RKO (cell line): ENCODE measurements around the gene AHI1.

Experiments used
- DNase-seq: peaks from one replicate; pipeline ENCODE4 v3.0.0-alpha.2; 2016; ENCODE audit warnings: low spot score

AHI1 gene

GRCh38 chr6:135451617-135452190, 45.8 kb downstream of the AHI1 start:
- DNase-seq, result peak; percentile 59

DNA sequence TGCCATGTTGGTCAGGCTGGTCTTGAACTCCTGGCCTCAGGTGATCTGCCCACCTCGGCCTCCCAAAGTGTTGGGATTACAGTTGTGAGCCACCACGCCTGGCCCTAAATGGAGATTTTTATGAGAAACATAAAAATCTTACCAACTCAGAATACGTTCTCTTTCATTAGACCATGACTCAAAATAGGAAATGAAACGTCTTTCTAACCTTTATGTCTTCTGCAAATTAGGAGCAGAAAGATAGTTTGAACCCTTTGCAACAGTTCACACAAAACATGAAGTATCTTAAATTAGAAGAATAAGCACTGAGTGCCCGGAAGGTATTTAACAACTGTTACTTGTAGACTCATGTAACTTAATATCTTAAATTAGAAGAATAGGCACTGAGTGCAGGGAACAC, 48.3 kb downstream of the AHI1 start:
- DNase-seq, result no peak

DNA sequence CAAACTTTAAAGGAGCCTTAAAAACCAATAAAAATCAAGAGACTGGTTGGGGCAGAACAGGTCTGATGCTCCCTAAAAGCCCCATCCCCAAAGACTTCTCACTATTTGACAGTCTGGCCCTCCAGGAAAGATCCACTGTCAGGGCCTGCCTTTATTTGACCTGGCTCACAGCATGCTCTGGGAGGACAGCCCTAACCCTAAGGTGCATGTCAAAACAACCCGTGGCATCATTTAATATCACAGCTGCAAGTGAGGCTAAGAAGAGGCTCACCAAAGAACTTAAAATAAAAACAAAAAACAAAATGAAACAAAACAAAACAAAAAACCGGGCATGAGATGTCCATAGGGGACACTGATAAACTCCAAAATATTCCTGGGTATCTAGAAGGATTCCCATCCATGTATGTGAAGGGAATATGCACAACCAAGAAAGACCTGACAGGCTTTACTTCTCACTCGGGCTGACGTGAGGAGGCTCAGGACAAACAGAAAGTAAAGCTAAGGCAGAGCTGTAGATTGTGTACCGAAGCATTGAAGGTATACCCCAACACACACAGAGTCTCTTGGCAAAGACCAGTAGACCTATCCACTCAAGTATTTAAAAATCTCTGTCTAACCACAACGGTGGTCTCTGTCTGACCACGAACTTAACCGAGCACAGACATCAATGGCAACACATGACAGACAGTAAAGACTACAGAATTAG, 57.3 kb downstream of the AHI1 start:
- DNase-seq, result no peak

DNA sequence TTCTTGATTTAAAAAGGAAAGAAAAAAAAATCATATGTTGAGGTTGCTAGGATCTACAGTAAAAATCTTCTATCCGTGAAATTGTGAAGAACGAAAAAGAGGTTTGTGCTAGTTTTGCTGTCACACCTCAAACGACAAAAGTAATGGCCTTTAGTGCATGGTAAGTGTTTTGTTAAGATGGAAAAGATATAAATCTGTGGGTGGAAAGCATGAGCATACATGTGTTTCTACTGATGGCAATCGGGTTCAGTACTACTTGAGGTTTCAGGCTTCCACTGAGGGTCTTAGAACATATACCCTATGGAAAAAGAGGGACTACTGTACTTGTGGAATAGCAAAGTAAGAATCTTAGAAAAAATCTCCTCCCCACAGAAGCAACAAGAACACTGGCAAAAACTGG, 58.0 kb downstream of the AHI1 start:
- no peak for DNase-seq

DNA sequence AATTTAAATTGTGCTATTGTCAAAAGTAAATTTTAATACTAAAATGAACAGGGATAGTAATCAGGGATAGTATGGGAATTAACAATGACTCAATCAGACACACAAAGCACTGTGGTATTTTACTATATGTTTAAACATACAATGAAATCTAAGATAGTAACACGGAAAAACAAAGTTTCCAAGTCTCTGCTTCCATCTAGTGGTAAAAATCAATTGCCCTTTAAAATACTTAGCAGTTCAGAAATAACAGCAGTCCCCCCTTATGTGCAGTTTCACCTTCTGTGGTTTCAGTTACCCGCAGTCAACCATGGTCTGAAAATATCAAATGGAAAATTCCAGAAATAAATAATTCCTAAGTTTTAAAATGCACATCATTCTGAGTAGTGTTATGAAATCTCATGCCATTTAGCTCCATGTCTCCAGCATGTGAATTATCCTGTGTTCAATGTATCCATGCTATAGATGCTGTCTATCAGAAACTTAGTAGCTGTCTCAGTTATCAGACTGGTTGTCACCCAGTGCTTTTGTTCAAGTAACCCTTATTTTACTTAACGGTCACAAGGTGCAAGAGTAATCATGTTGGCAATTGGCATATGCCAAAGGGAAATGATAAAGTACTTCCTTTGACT, 58.5 kb downstream of the AHI1 start:
- DNase-seq, result peak; percentile 49

DNA sequence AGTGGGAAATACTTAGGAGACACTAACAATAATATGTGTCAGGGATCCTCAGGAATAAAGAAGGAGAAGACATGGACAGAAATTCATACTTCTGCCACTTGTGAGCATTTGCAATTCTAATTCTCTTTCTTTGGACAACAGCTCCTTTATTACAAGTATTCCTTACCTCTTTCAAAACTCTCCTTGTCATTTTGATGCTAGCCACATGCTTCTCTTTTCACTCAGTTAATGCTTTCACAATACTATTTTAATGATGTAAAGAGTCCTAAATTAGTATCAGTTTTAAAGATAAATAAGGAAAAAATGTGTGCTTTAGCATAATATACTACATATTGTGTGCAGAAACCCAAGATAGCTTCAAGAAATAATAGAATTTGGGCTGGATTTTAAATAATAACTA, 62.5 kb downstream of the AHI1 start:
- no peak for DNase-seq

GRCh38 chr6:135434095-135434494, 63.4 kb downstream of the AHI1 start:
- no peak for DNase-seq

DNA sequence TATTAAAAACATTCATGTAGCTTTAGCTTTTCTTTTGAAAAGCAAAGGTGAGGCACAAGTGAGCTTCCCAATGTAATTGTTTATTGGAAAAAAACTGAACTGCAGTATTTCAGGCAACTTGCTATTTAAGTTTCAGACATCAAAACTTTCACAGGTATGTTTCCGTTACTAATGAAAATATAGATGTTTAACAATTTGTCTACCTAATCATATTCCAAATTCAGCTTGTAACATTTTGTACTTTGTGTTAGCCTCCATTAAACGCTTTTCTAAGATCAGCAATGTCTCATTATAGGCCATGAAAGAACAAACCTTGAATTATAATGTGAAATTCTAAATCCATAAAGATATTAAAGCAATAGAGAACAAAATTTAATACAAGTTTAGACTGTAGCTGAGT, 69.5 kb downstream of the AHI1 start:
- no peak for DNase-seq

- DNase-seq, result no peak
Measured at GRCh38 chr6:135426833-135427232, 70.7 kb downstream of the AHI1 start.

- DNase-seq, result no peak
Measured at GRCh38 chr6:135424385-135424784, 73.2 kb downstream of the AHI1 start.

GRCh38 chr6:135423649-135424128, 73.9 kb downstream of the AHI1 start:
- DNase-seq, result peak; percentile 56

DNA sequence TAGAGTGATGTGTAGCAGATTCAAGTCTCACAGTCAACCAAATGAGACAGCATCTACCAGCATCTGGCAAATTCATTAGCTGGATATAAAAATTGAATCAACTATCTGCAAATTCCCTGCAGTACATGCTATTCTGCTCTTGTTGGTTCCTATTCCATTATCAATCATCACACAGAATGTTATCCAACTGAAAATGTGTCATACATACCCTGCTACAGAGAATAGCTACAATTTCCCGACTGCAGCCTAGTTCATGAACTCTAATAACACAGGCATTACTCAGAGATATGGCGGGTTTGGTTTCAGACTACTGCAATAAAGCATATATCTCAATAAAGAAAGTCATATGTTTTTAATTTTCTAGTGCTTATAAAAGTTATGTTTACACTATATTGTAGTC, 78.4 kb downstream of the AHI1 start:
- DNase-seq, result no peak

DNA sequence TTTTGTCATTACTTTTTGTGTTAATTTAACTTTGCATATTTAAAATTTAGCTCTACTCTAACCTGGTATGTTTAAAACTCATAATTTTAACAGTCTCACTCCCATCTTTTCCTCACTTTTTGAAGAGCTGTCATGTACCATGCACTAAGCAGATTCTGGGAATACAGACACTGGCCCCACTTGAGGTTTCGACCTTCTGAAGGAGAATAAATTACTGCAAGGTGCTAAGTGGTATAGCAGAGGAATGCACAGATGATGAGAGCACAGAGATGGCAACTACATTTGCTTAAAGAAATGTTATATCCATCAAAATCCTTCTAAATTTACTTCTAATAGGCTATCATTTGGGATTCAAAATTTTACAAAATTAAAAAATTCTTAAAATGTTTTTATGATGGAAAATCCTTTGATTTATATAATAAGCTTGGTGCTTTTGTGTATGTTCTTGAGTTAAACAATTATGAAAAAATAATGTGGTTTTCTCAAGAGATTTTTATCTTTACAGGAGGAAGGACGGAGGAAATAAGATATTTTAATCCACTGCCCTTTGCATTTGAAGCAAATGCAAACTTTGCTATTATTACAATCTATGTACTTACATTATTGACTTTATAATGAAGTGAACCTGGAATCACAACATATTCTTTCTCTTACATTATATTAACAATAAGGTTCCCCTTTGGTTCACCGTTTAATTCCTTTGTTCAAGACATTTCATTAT, 79.3 kb downstream of the AHI1 start:
- no peak for DNase-seq

GRCh38 chr6:135412761-135413160, 84.8 kb downstream of the AHI1 start:
- DNase-seq, result no peak

GRCh38 chr6:135411849-135412248, 85.7 kb downstream of the AHI1 start:
- DNase-seq, result no peak

DNA sequence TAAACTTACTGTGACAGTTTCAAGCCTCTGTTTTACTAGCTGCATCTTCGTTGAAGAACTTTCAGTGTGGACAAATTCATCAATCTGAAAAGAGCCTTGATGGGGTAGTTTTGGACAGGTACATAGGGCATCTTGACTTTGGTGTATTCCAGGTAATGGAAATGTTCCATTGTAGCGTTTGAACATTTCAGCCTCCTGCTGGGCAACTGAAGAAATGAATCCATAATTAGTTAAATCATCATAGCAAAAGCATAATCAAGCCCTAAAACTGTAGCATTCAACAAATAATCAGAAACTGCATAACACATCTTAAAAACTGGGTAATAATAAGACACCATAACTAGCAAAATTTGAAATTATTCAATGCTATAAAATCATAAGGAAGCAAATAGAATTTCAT, 86.2 kb downstream of the AHI1 start:
- no peak for DNase-seq

DNA sequence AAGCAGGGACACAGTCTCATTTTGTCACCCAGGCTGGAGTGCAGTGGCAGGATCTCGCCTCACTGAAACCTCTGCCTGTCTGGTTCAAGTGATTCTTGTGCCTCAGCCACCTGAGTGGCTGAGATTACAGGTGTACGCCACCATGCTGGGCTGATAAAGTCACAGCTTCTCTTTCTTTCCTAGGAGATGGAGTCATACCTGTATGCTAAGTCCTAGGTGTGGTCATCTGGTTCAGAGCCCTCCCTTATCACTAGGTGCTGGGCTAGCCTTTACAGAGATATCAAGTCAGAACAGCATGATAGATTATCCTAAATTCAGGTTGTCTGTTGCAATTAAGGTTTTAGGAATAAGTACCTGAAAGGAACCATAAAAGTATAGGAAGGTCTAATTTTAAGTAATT, 86.7 kb downstream of the AHI1 start:
- no peak for DNase-seq

DNA sequence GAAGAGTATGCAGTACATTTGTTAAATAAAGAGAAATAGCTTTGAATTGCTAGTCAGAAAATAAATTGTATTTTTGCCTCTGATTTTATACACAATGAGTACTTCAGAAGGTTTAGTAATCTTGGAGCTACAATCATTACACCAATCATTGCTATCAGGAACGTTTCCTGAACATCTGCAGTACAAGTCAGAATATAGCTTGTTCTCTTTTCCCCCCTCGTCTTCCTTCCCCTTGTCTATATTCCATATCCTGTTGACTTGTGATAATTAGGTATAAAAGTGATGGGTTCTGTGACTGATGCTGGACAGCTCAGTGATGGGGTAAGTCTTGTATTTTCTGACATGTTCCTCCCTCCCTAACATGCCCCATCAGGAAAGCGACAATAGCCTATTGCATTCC, 94.0 kb downstream of the AHI1 start:
- no peak for DNase-seq

GRCh38 chr6:135402311-135402710, 95.2 kb downstream of the AHI1 start:
- no peak for DNase-seq

GRCh38 chr6:135397172-135397952, 100.2 kb downstream of the AHI1 start:
- no peak for DNase-seq

GRCh38 chr6:135395136-135395535, 102.4 kb downstream of the AHI1 start:
- DNase-seq, result no peak

DNA sequence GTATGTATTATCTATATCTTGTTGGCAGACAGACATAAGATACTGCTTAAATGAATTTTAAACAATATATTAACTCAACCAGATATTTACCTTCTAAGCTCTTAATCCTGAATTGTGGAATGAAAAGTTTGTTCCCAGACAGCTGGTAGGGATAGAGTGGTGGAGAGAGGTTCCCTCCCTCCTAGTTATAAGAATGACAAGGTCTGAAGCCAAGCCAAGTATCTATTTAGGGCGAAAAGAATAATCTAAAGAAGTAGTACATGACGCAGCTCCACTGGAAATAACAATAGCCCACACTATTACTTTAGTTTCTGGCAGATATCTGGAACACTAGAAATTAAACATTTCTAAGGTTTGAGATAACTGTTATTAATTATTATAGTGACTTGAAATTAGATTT, 104.3 kb downstream of the AHI1 start:
- no peak for DNase-seq
